SK-N-SH treated with all-trans-retinoic acid at 6 μM for 48 hours (cell line): ENCODE measurements around the gene ADARB2.

Experiments used
- ATAC-seq: fragments of 200-7000 bp; cut with Tn5 transposase; 3 replicates; pipeline ENCODE4 v1.9.1; 2020; ENCODE audit warnings: mild to moderate bottlenecking, moderate library complexity
- ARNTL ChIP-seq: fragments of 450-650 bp; formaldehyde crosslinking; IDR thresholded peaks from 2 replicates; pipeline ENCODE4 v1.5.0; 2020; ENCODE audit warnings: low read depth, mild to moderate bottlenecking, moderate library complexity, borderline replicate concordance
- BACH2 ChIP-seq: fragments of 250-450 bp; sonication (Bioruptor Pico); IDR thresholded peaks from 2 replicates; pipeline ENCODE4 v1.9.0; 2021; ENCODE audit warnings: mild to moderate bottlenecking, borderline replicate concordance
- CREB5 ChIP-seq: fragments of 250-450 bp; sonication (Bioruptor Pico); IDR thresholded peaks from 2 replicates; pipeline ENCODE4 v1.5.1; 2020; ENCODE audit warnings: low read depth, mild to moderate bottlenecking, moderate library complexity
- CSDC2 ChIP-seq: fragments of 250-450 bp; sonication (Bioruptor Pico); IDR thresholded peaks from 2 replicates; pipeline ENCODE4 v1.5.0; 2020; ENCODE audit warnings: mild to moderate bottlenecking, moderate library complexity
- ESRRG ChIP-seq: fragments of 250-450 bp; sonication (Bioruptor Pico); IDR thresholded peaks from 2 replicates; pipeline ENCODE4 v1.6.1; 2021; ENCODE audit warnings: mild to moderate bottlenecking
- GLIS3 ChIP-seq: fragments of 250-450 bp; sonication (Bioruptor Pico); IDR thresholded peaks from 2 replicates; pipeline ENCODE4 v1.5.0; 2020; ENCODE audit warnings: mild to moderate bottlenecking, moderate library complexity
- ISL1 ChIP-seq: fragments of 250-450 bp; sonication (Bioruptor Pico); IDR thresholded peaks from 2 replicates; pipeline ENCODE4 v2.1.2; 2022; ENCODE audit warnings: mild to moderate bottlenecking, moderate library complexity
- POU6F1 ChIP-seq: fragments of 250-450 bp; sonication (Bioruptor Pico); IDR thresholded peaks from 2 replicates; pipeline ENCODE4 v1.8.0; 2021; ENCODE audit warnings: low read depth, mild to moderate bottlenecking, moderate library complexity, borderline replicate concordance
- RARB ChIP-seq: fragments of 250-450 bp; sonication (Bioruptor Pico); IDR thresholded peaks from 2 replicates; pipeline ENCODE4 v1.8.0; 2021; ENCODE audit warnings: mild to moderate bottlenecking, moderate library complexity
- SNAI2 ChIP-seq: fragments of 250-450 bp; sonication (Bioruptor Pico); IDR thresholded peaks from 2 replicates; pipeline ENCODE4 v1.5.0; 2020; ENCODE audit warnings: mild to moderate bottlenecking, moderate library complexity
- TCF4 ChIP-seq: fragments of 250-450 bp; sonication (Bioruptor Pico); IDR thresholded peaks from 2 replicates; pipeline ENCODE4 v1.8.0; 2021; ENCODE audit warnings: mild to moderate bottlenecking, moderate library complexity, borderline replicate concordance
- TOX ChIP-seq: fragments of 250-450 bp; sonication (Bioruptor Pico); IDR thresholded peaks from 2 replicates; pipeline ENCODE4 v1.8.0; 2021; ENCODE audit warnings: mild to moderate bottlenecking, moderate library complexity, borderline replicate concordance
- ZC3H10 ChIP-seq: fragments of 250-450 bp; sonication (Bioruptor Pico); IDR thresholded peaks from 2 replicates; pipeline ENCODE4 v1.5.1; 2021; ENCODE audit warnings: mild to moderate bottlenecking, moderate library complexity
- ZFP3 ChIP-seq: fragments of 250-450 bp; sonication (Bioruptor Pico); IDR thresholded peaks from 2 replicates; pipeline ENCODE4 v1.5.0; 2020; ENCODE audit warnings: mild to moderate bottlenecking, moderate library complexity
- ZFP30 ChIP-seq: fragments of 450-650 bp; formaldehyde crosslinking; IDR thresholded peaks from 2 replicates; pipeline ENCODE4 v1.5.0; 2022; ENCODE audit warnings: mild to moderate bottlenecking, moderate library complexity
- ZNF565 ChIP-seq: fragments of 450-650 bp; formaldehyde crosslinking; conservative IDR thresholded peaks from 2 replicates; pipeline ENCODE4 v1.5.0; 2020; ENCODE audit warnings: low read depth, mild to moderate bottlenecking, moderate library complexity
- ZNF70 ChIP-seq: fragments of 450-650 bp; formaldehyde crosslinking; IDR thresholded peaks from 2 replicates; pipeline ENCODE4 v1.5.0; 2020; ENCODE audit warnings: mild to moderate bottlenecking, moderate library complexity
- ZNF8 ChIP-seq: fragments of 450-650 bp; formaldehyde crosslinking; IDR thresholded peaks from 2 replicates; pipeline ENCODE4 v1.5.0; 2020; ENCODE audit warnings: mild to moderate bottlenecking, moderate library complexity
- TF ChIP-seq, protein P1 (sequence below): fragments of 250-450 bp; sonication (Bioruptor Pico); IDR thresholded peaks from 2 replicates; pipeline ENCODE4 v1.5.0; 2020; ENCODE audit warnings: mild to moderate bottlenecking, moderate library complexity
- TF ChIP-seq, protein P2 (sequence below): fragments of 250-450 bp; sonication (Bioruptor Pico); IDR thresholded peaks from 2 replicates; pipeline ENCODE4 v1.8.0; 2020; ENCODE audit warnings: mild to moderate bottlenecking, moderate library complexity, borderline replicate concordance

Gene ADARB2

GRCh38 chr10:1257274-1257673, 480.1 kb downstream of the ADARB2 start:
- ATAC-seq = no peak

DNA sequence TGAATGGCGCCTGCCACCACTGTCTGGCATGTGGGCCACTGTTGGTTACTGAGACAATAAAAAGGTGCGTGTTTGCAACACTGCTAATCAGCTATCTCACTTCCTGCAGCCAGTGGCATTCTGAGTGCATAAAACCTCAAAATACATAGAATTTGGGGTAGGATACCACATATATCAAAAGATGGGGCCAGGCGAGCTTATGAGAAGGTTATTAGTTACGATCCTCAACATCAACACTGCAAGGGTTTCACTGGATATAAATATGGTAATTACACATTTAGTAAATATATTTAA, 480.9 kb downstream of the ADARB2 start:
- ATAC-seq = no peak
- TF ChIP-seq GLIS3 (no peak), TCF4 (CRISPR knock-in tag) (no peak), TOX (no peak), POU6F1 (CRISPR knock-in tag) (no peak), RARB (no peak), ZNF70 (CRISPR knock-in tag) (no peak)
- TF ChIP-seq, protein P1, sequence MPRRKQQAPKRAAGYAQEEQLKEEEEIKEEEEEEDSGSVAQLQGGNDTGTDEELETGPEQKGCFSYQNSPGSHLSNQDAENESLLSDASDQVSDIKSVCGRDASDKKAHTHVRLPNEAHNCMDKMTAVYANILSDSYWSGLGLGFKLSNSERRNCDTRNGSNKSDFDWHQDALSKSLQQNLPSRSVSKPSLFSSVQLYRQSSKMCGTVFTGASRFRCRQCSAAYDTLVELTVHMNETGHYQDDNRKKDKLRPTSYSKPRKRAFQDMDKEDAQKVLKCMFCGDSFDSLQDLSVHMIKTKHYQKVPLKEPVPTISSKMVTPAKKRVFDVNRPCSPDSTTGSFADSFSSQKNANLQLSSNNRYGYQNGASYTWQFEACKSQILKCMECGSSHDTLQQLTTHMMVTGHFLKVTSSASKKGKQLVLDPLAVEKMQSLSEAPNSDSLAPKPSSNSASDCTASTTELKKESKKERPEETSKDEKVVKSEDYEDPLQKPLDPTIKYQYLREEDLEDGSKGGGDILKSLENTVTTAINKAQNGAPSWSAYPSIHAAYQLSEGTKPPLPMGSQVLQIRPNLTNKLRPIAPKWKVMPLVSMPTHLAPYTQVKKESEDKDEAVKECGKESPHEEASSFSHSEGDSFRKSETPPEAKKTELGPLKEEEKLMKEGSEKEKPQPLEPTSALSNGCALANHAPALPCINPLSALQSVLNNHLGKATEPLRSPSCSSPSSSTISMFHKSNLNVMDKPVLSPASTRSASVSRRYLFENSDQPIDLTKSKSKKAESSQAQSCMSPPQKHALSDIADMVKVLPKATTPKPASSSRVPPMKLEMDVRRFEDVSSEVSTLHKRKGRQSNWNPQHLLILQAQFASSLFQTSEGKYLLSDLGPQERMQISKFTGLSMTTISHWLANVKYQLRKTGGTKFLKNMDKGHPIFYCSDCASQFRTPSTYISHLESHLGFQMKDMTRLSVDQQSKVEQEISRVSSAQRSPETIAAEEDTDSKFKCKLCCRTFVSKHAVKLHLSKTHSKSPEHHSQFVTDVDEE (CRISPR knock-in tag) = no peak

More at GRCh38 chr10:1257274-1257673, 480.1 kb downstream of the ADARB2 start:
- TF ChIP-seq, protein P2, sequence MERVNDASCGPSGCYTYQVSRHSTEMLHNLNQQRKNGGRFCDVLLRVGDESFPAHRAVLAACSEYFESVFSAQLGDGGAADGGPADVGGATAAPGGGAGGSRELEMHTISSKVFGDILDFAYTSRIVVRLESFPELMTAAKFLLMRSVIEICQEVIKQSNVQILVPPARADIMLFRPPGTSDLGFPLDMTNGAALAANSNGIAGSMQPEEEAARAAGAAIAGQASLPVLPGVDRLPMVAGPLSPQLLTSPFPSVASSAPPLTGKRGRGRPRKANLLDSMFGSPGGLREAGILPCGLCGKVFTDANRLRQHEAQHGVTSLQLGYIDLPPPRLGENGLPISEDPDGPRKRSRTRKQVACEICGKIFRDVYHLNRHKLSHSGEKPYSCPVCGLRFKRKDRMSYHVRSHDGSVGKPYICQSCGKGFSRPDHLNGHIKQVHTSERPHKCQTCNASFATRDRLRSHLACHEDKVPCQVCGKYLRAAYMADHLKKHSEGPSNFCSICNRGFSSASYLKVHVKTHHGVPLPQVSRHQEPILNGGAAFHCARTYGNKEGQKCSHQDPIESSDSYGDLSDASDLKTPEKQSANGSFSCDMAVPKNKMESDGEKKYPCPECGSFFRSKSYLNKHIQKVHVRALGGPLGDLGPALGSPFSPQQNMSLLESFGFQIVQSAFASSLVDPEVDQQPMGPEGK = no peak
- TF ChIP-seq BACH2 (no peak), CSDC2 (CRISPR knock-in tag) (no peak), TCF4 (CRISPR knock-in tag) (no peak), GLIS3 (no peak), CREB5 (CRISPR knock-in tag) (no peak), RARB (no peak), POU6F1 (CRISPR knock-in tag) (no peak), ZNF8 (CRISPR knock-in tag) (no peak)
- TF ChIP-seq, all 23 proteins: peak for 0

GRCh38 chr10:1255600-1256431, 481.5 kb downstream of the ADARB2 start:
- TF ChIP-seq ARNTL (no peak), ISL1 (CRISPR knock-in tag) (no peak), GLIS3 (no peak), ESRRG (CRISPR knock-in tag) (no peak), TCF4 (CRISPR knock-in tag) (no peak), CSDC2 (CRISPR knock-in tag) (no peak), SNAI2 (no peak), ZNF8 (CRISPR knock-in tag) (no peak), TOX (no peak), RARB (no peak)
- ATAC-seq = no peak

- no peak for ATAC-seq
- TF ChIP-seq ZFP3 (CRISPR knock-in tag) (no peak), ISL1 (CRISPR knock-in tag) (no peak), ARNTL (no peak), ZNF70 (CRISPR knock-in tag) (no peak), POU6F1 (CRISPR knock-in tag) (no peak), BACH2 (no peak), TCF4 (CRISPR knock-in tag) (no peak), ZNF565 (CRISPR knock-in tag) (no peak), ZC3H10 (no peak), ZFP30 (CRISPR knock-in tag) (no peak)
- TF ChIP-seq, protein P1 (CRISPR knock-in tag) = no peak
Observed at GRCh38 chr10:1255118-1255517, 482.2 kb downstream of the ADARB2 start.
